Pancreas (tissue), 10 donors: Measurements from ENCODE around the gene ACVR1B. TPM values are rescaled to one million over a fixed set of nuclear protein-coding genes. Genes with fewer than 3 reads are reported as not detected.

Source experiments
- ATAC-seq, 4 donors: fragments of 200-7000 bp; cut with Tn5 transposase; one replicate each; pipeline versions ENCODE4 v1.8.0 to v1.9.1; 2020; ENCODE audit warnings: mild to moderate bottlenecking in 4 of 4, moderate library complexity in 4 of 4
- DNase-seq, 6 donors: peaks; one replicate each; pipeline ENCODE4 v3.0.0-alpha.2; 2020
- FAIRE-seq: peaks from 2 replicates; lab custom pipeline; 2012; peaks lifted over from hg19 to GRCh38; lab: Jason Lieb, UNC
- H3K27ac ChIP-seq, 4 donors: fragments of 200-600 bp; sonication (generic); 1 replicate in 3 of 4; 2 replicates in 1 of 4; pipeline versions ENCODE4 v1.5.0 to v1.8.0; 2020
- H3K27me3 ChIP-seq, 4 donors: fragments of 200-600 bp; one replicate each; pipeline ENCODE4 v1.8.0; 2021
- H3K36me3 ChIP-seq, 3 donors: fragments of 200-600 bp; sonication (generic) in 1 of 3; one replicate each; pipeline versions ENCODE4 v1.5.0 to v1.8.0; 2020 to 2021
- H3K4me1 ChIP-seq, 3 donors: fragments of 200-600 bp; one replicate each; pipeline ENCODE4 v1.8.0; 2021
- H3K4me3 ChIP-seq, 4 donors: fragments of 200-600 bp; sonication (generic) in 2 of 4; one replicate each; pipeline versions ENCODE4 v1.5.0 to v1.8.0; 2020 to 2021
- H3K9me3 ChIP-seq, 4 donors: fragments of 200-600 bp; one replicate each; pipeline ENCODE4 v1.8.0; 2021
- CTCF ChIP-seq, 4 donors: fragments of 200-600 bp; sonication (generic) in 3 of 4; IDR thresholded peaks; one replicate each; pipeline versions ENCODE4 v1.5.0 to v1.8.0; 2021; ENCODE audit warnings: antibody characterized with exemption in 4 of 4
- WGBS, 2 donors: extraction: QIAGEN DNeasy Blood & Tissue Kit; methylation state at CpG; one replicate each; pipeline ENCODE4 v1.1.7; 2013; 5-methylcytosine and 5-hydroxymethylcytosine counted together
- intact Hi-C, 3 donors: fragments of 100-400 bp; cut with DNase I; formaldehyde crosslinking; loops; one replicate each; pipeline versions ENCODE4 v1.11.1 to v1.14.2; 2022
- polyA plus RNA-seq, 2 donors: library from polyadenylated mRNA; stranded (reverse); fragments of 200-250 nt; gene quantifications; one replicate each; pipeline ENCODE4 v1.2.3, GENCODE V29; 2013
- total RNA-seq, 6 donors: library from RNA; stranded (reverse); fragmentation: NEBNext Ultra II Directional in 4 of 6; extraction: Animal tissue kit (Norgen Biotek cat#: 25700) in 4 of 6; gene quantifications; one replicate each; pipeline versions ENCODE4 v1.2.1 to v1.2.4, GENCODE V29; 2021 to 2023
- donor health status: healthy with polysubstance abuse.
- donor health status: DM: no; HTN: no; CAD: no; lungs with moderate emphysema.
- donor health status: DM: no; HTN: no; CAD: no.
- donor health status: control.
- donor health status: control.
- donor health status: Bipolar disorder and iron deficiency.
- donor health status: DM: yes; HTN: yes; CAD: no.
- donor health status: DM: no; HTN: no; CAD: no.
- donor health status: DM: no; HTN: no; CAD: no.
- donor health status: DM: yes; HTN: yes; CAD: no.

ACVR1B gene
- total and polyA plus RNA-seq, 8 donors, result 16.0 to 31.4 (median 26.2) TPM

GRCh38 chr12:51910168-51910567 lies 41.3 kb upstream of the ACVR1B start:
- no peaks in the 10 kb centered on the region for H3K4me1 ChIP-seq
- FAIRE-seq, result no peak
- no peaks in the 10 kb centered on the region for H3K27me3 ChIP-seq
- 78 to 89% methylated on average over 6 of the region's 6 CpGs for WGBS, 2 donors
- H3K4me3 ChIP-seq, result no peak overlapping the region
- ATAC-seq, result no peak
- H3K27ac ChIP-seq, result no peak overlapping the region
- no peak for TF ChIP-seq CTCF (IDR thresholded peaks at IDR 0.05)
- no peaks in the 10 kb centered on the region for H3K9me3 ChIP-seq
- intact Hi-C loops, result no loop called here
- DNase-seq, result peak in 1 of 6 donors; percentile 11
- H3K36me3 ChIP-seq, result no peaks in the 10 kb centered on the region

- Histone ChIP-seq H3K36me3 (peaks cover 0 to under 1% (median 0%) of the 10 kb centered on the region in 3 donors), H3K9me3 (no peaks in the 10 kb centered on the region), H3K4me1 (no peaks in the 10 kb centered on the region), H3K4me3 (no peak overlapping the region), H3K27ac (no peak overlapping the region), H3K27me3 (no peaks in the 10 kb centered on the region)
- WGBS, 2 donors, result 72 to 87% methylated on average over 3 of the region's 3 CpGs
- intact Hi-C loops, result no loop called here
- no peak for ATAC-seq
- FAIRE-seq, result no peak
- TF ChIP-seq CTCF (IDR thresholded peaks at IDR 0.05), result no peak
- DNase-seq, result peak in 1 of 6 donors; percentile 38
These were observed 40.8 kb upstream of the ACVR1B start for GRCh38 chr12:51910691-51911090.

- ATAC-seq, result peak in 1 of 4 donors; percentile 22
- H3K27me3 ChIP-seq, result no peaks in the 10 kb centered on the region
- TF ChIP-seq CTCF (IDR thresholded peaks at IDR 0.05), result no peak
- no peaks in the 10 kb centered on the region for H3K4me1 ChIP-seq
- H3K36me3 ChIP-seq, result peaks cover 0 to 4% (median 0%) of the 10 kb centered on the region in 3 donors
- H3K4me3 ChIP-seq, result no peak overlapping the region
- intact Hi-C loops, result no loop called here
- H3K27ac ChIP-seq, result no peak overlapping the region
- peak in 1 of 6 donors; percentile 34 for DNase-seq
- FAIRE-seq, result no peak
- 81 to 82% methylated on average over 6 of the region's 6 CpGs for WGBS, 2 donors
- H3K9me3 ChIP-seq, result no peaks in the 10 kb centered on the region
These were observed 40.2 kb upstream of the ACVR1B start for GRCh38 chr12:51911307-51911706.

GRCh38 chr12:51911788-51912711 lies 39.4 kb upstream of the ACVR1B start:
- Histone ChIP-seq H3K36me3 (peaks cover 0 to 4% (median 0%) of the 10 kb centered on the region in 3 donors), H3K4me1 (no peaks in the 10 kb centered on the region), H3K9me3 (no peaks in the 10 kb centered on the region), H3K4me3 (peak overlapping the region in 1 of 4 donors; percentile 7), H3K27me3 (no peaks in the 10 kb centered on the region), H3K27ac (no peak overlapping the region)
- DNase-seq (peak in 1 of 6 donors; percentile 52), ATAC-seq (peak in 3 of 4 donors; percentile 40 to 71 (median 60)), FAIRE-seq (no peak)
- TF ChIP-seq CTCF (IDR thresholded peaks at IDR 0.05), result no peak
- intact Hi-C loops, result no loop called here
- WGBS, 2 donors, result 71 to 74% methylated on average over 8 of the region's 8 CpGs
